Measurements from ENCODE around the gene SLITRK3.

SLITRK3 gene

DNA sequence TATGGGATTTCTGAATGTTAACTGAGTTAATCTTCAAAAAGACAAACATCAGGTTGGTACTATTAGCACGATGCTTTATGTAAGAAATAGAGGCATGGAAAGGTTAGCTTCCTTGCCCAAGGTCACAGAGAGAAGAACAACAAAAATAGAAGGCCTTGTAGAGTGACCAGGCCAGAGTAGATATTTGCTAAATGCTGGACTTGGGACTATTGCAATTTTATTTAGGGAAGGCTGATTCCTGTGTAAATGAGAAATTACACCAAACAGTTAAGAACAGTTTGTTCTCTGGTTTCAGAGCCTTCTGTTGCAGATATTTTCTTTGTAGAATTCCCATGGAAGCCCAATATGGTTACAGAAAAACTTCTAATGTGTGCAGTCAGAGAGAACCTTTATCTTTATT lies 16.4 kb upstream of the SLITRK3 start:
- DNase-seq (ENCODE audit: extremely low read depth, insufficient read length): no peak
- TF ChIP-seq, protein P1, sequence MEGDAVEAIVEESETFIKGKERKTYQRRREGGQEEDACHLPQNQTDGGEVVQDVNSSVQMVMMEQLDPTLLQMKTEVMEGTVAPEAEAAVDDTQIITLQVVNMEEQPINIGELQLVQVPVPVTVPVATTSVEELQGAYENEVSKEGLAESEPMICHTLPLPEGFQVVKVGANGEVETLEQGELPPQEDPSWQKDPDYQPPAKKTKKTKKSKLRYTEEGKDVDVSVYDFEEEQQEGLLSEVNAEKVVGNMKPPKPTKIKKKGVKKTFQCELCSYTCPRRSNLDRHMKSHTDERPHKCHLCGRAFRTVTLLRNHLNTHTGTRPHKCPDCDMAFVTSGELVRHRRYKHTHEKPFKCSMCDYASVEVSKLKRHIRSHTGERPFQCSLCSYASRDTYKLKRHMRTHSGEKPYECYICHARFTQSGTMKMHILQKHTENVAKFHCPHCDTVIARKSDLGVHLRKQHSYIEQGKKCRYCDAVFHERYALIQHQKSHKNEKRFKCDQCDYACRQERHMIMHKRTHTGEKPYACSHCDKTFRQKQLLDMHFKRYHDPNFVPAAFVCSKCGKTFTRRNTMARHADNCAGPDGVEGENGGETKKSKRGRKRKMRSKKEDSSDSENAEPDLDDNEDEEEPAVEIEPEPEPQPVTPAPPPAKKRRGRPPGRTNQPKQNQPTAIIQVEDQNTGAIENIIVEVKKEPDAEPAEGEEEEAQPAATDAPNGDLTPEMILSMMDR (IDR thresholded peaks at IDR 0.05; ENCODE audit: insufficient read depth, low read length, poor library complexity, severe bottlenecking): no peak
- H3K27me3 ChIP-seq (replicated peaks; ENCODE audit: control insufficient read depth, insufficient read depth, low read length): no peaks in the 10 kb centered on the region
- no peaks in the 10 kb centered on the region for H3K36me3 ChIP-seq (ENCODE audit: control insufficient read depth, insufficient read depth, low read length)
- no peak overlapping the region for H3K4me3 ChIP-seq (replicated peaks; ENCODE audit: low read depth, low read length)

DNA sequence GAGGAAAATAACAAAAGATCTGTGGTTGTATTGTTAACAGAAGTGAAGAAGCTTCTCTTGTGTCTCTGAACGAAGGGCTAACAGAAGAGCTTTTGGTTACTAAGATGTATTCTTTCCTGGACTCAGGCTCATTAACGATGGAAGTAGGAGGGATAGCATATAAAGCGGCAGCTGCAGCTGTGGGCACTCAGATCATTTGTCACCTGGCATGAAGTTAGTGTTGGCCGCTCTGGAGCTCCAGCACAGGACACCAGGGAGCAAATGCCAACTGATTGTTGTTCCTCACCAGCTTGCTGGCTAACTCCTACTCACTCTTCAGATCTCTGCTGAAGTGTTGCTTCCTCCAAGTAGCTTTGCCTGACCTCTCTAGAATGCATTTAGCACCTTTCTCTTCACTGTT lies 15.5 kb upstream of the SLITRK3 start:
- Histone ChIP-seq H3K36me3 (ENCODE audit: control insufficient read depth, insufficient read depth, low read length) (no peaks in the 10 kb centered on the region), H3K27me3 (replicated peaks; ENCODE audit: control insufficient read depth, insufficient read depth, low read length) (no peaks in the 10 kb centered on the region), H3K4me3 (replicated peaks; ENCODE audit: low read depth, low read length) (no peak overlapping the region)
- TF ChIP-seq, protein P1 (IDR thresholded peaks at IDR 0.05; ENCODE audit: insufficient read depth, low read length, poor library complexity, severe bottlenecking): no peak
- no peak for DNase-seq (ENCODE audit: extremely low read depth, insufficient read length)

- TF ChIP-seq, protein P1 (IDR thresholded peaks at IDR 0.05; ENCODE audit: insufficient read depth, low read length, poor library complexity, severe bottlenecking): no peak
Observed at GRCh38 chr3:165210727-165211126, 14.5 kb upstream of the SLITRK3 start.

GRCh38 chr3:165210132-165210531 lies 13.9 kb upstream of the SLITRK3 start:
- DNase-seq (ENCODE audit: extremely low read depth, insufficient read length): no peak
- H3K27me3 ChIP-seq (replicated peaks; ENCODE audit: control insufficient read depth, insufficient read depth, low read length): no peaks in the 10 kb centered on the region
- TF ChIP-seq, protein P1 (IDR thresholded peaks at IDR 0.05; ENCODE audit: insufficient read depth, low read length, poor library complexity, severe bottlenecking): no peak

More at GRCh38 chr3:165210727-165211126, 14.5 kb upstream of the SLITRK3 start:
- no peak for DNase-seq (ENCODE audit: extremely low read depth, insufficient read length)
- no peaks in the 10 kb centered on the region for H3K36me3 ChIP-seq (ENCODE audit: control insufficient read depth, insufficient read depth, low read length)
- no peaks in the 10 kb centered on the region for H3K27me3 ChIP-seq (replicated peaks; ENCODE audit: control insufficient read depth, insufficient read depth, low read length)
- H3K4me3 ChIP-seq (replicated peaks; ENCODE audit: low read depth, low read length): no peak overlapping the region

GRCh38 chr3:165206454-165207266 lies 10.5 kb upstream of the SLITRK3 start:
- peak; percentile 47 for DNase-seq (ENCODE audit: extremely low read depth, insufficient read length)
- no peak overlapping the region for H3K4me3 ChIP-seq (replicated peaks; ENCODE audit: low read depth, low read length)

More at GRCh38 chr3:165210132-165210531, 13.9 kb upstream of the SLITRK3 start:
- no peaks in the 10 kb centered on the region for H3K36me3 ChIP-seq (ENCODE audit: control insufficient read depth, insufficient read depth, low read length)
- H3K4me3 ChIP-seq (replicated peaks; ENCODE audit: low read depth, low read length): no peak overlapping the region

More at GRCh38 chr3:165206454-165207266, 10.5 kb upstream of the SLITRK3 start:
- TF ChIP-seq, protein P1 (IDR thresholded peaks at IDR 0.05; ENCODE audit: insufficient read depth, low read length, poor library complexity, severe bottlenecking): peak; percentile 98
- Histone ChIP-seq H3K36me3 (ENCODE audit: control insufficient read depth, insufficient read depth, low read length) (no peaks in the 10 kb centered on the region), H3K27me3 (replicated peaks; ENCODE audit: control insufficient read depth, insufficient read depth, low read length) (no peaks in the 10 kb centered on the region)

Data from GM06990 (cell line).